GM12801 (cell line): ENCODE data around the gene MYH11.

ENCODE experiments used
- CTCF ChIP-seq: IDR thresholded peaks from one replicate; pipeline ENCODE4 v1.5.1; 2011; ENCODE audit warnings: control low read depth; ENCODE audit not compliant: insufficient read length; ENCODE audit errors: extremely low read depth

MYH11 gene

GRCh38 chr16:15701975-15702970 lies 154.6 kb downstream of the MYH11 start:
- TF ChIP-seq CTCF, result no peak

GRCh38 chr16:15701367-15701766 lies 155.5 kb downstream of the MYH11 start:
- TF ChIP-seq CTCF, result no peak

GRCh38 chr16:15699819-15700218 lies 157.0 kb downstream of the MYH11 start:
- TF ChIP-seq CTCF, result no peak

DNA sequence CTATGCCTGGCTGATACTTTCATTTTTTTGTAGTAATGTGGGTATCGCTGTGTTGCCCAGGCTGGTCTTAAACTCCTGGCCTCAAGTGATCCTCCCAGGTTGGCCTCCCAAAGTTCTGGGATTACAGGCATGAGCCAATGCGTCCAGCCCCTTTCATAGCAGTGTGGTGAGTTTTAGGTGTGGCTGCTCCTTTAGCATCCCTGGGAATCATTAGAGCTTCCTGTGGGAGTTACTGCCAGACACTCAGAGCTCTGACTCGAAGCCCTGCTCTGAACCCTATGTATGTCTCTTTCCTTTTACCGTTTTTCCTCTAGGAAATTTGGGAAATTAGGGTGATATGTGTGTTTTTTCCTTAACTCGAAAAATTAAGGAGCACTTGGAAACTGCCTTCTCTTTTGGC lies 162.3 kb downstream of the MYH11 start:
- no peak for TF ChIP-seq CTCF

DNA sequence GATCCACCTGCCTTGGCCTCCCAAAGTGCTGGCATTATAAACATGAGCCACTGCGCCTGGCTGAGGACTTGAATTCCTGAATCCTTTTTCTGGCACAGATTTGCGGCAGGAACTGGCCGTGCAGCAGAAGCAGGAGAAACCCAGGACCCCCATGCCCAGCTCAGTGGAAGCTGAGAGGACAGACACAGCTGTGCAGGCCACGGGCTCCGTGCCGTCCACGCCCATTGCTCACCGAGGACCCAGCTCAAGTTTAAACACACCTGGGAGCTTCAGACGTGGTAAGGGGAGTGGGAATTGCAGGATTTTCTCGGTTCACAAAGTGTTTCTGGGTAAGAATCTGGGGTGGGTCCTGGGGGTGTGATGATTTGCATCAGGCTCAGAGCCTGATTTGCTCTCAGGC lies 165.8 kb downstream of the MYH11 start:
- no peak for TF ChIP-seq CTCF

- no peak for TF ChIP-seq CTCF
These were observed 166.5 kb downstream of the MYH11 start for GRCh38 chr16:15690296-15690695.

DNA sequence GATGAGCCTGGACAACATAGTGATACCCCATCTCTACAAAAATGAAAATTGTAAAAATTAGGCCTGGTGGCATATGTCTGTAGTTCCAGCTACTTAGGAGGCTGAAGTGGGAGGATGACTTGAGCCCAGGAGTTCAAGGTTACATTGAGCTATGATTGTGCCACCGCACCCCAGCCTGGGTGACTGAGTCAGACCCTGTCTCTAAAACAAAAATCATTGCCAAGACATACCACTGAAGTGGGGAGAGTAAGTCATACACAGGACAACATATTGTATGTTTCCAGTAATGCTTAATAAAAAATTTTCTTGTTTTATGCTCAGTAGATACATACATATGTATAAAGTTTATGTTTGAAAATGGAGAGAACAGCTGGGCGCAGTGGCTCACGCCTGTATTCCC lies 167.5 kb downstream of the MYH11 start:
- TF ChIP-seq CTCF, result no peak
